ENCODE data around the gene ATP9A.
"Not testable (repeated sequence)": the region's sequence is repeated elsewhere in the genome, so short reads cannot be mapped to it uniquely, and the experiment has no call there.

The ATP9A gene

GRCh38 chr20:51691703-51692102 is 76.5 kb downstream of the ATP9A start:
- no peak for DNase-seq (ENCODE audit: low read depth)

DNA sequence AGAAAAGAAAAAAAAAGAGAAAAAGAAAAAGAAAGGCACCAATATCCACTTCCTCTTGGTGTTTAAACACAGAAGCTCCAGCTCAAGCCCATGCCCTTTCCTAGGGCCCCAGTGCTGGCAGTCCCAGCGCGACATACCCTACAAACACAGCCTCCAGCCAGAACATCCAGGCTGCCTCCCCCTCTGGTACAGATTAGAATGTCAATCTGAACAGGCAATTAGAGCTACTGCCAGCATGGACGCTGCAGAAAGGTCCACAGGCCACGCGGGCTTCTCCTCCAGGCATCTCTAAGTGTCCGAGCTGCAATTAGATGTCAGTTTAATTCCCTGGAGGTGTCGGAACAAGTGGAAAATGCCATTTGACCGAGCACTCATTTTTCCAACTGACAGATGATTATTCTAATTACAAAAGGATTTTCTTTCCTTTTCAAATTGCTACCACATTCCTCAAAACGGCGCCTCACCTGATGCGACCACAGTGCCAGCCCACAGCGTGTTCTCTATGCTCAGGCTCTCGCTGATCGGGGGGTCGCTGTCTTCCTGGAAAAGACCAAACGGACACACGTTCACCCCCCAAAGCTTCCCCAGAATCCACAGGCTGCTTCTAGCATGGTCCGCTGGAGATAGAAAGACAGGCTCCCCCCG is 79.5 kb downstream of the ATP9A start:
- DNase-seq (ENCODE audit: low read depth): no peak

DNA sequence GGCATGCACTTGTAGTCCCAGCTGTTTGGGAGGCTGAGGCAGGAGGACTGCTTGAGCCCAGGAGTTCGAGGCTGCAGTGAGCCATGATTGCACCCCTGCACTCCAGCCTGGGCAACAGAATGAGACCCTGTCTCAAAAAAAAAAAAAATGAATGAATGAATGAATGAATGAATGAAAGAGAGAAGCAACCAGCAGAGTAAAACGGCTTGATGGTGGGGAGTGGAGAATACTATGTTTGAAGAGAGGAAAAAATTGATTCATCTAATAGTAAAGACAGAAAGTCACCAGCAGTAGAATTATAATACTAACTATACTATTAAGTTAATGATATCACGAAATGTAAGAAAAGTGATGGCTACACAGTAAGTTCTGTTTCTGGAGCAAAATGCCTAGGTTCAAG is 80.6 kb downstream of the ATP9A start:
- DNase-seq (ENCODE audit: low read depth): no peak

- no peak for DNase-seq (ENCODE audit: low read depth)
These were observed 81.1 kb downstream of the ATP9A start for GRCh38 chr20:51687108-51687507.

DNA sequence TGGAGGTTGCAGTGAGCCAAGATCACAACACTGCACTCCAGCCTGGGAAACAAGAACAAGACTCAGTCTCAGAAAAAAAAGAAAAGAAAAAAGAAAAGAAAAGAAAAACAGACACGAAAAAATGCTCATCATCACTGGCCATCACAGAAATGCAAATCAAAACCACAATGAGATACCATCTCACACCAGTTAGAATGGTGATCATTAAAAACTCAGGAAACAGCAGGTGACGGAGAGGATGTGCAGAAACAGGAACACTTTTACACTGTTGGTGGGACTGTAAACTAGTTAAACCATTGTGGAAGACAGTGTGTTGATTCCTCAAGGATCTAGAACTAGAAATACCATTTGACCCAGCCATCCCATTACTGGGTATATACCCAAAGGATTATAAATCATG is 82.7 kb downstream of the ATP9A start:
- DNase-seq (ENCODE audit: low read depth): not testable (repeated sequence)

GRCh38 chr20:51680067-51680749 is 88.0 kb downstream of the ATP9A start:
- no peak for DNase-seq (ENCODE audit: low read depth)

DNA sequence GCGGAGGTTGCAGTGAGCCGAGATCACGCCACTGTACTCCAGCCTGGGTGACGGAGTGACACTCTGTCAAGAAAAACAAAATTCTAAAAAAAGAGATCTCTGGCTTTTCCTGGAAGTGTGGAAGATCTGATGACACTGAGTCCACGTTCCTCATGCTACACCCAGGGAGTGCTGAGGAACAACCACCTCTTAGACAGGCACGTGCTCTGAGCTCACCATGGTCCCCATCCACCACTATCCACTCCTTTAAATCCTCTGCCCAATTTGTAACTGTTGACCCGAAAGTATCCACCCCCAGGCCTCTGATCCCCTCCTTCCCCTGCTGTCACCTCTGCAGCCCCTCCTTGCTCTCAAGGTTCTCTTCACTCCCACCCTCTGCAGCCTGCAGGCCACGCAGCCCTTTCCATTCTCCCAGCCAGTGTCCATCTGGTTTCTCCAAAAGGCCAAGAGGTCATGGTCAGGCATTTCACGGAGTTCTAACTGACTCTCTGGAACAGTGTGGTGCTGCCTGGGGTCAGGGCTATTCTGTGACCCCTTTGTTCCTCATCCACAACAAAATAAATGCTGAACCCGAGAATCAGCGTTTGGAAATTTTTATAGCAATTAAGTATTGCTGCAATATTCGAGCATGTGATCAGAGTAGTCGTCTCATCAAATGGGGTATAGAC is 88.8 kb downstream of the ATP9A start:
- no peak for DNase-seq (ENCODE audit: low read depth)

DNA sequence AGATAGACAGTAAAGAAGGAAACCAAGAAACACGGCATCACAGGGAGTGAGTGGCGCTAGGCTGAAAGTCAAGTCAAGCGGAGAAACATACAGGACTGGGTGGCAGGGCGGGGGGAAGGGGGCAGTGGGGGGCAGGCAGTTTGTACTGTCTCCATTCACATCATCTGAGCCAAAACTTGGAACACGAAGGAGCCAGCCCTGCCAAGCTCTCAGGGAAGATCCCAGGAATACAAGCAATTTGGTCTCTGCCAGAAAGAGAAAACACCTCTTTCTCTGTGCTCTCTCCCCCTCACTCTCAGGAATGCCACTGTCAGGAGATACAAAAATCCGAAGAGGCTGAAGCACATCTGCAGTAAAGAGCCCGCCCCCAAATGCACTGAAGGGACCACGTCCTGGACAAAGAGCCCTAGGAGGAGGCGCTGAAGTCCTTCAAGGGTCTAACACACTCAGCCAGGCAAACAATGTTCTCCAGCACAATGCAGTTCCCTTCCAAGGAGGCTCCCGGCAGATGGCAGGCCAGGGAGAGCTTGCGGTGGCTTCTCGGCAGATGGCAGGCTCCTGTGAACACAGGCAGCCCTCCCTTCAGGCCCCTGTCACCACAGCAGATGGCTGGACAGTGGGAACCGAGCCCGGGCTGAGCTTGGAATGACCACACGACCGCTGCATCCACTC is 90.0 kb downstream of the ATP9A start:
- no peak for DNase-seq (ENCODE audit: low read depth)

- DNase-seq (ENCODE audit: low read depth): no peak
These were observed 99.2 kb downstream of the ATP9A start for GRCh38 chr20:51668947-51669346.

DNA sequence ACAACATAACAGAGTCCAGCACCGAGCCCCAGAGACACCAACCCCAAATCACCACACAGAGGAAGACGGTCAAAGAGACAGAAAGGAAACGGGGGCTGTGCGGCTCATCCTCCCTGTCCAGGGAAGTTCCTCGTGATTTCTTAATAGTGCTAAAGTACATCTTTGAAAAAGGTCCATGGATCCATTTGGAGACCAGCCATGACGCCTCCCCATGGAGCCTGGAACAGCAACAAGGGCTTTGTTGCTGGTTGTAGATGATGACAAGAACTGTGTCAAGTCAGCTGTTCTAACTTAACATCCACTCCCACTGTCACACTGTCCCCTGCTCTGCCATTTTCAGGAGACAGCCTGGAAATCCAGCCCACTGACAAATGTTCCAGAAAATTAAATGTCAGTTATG is 99.7 kb downstream of the ATP9A start:
- no peak for DNase-seq (ENCODE audit: low read depth)

DNA sequence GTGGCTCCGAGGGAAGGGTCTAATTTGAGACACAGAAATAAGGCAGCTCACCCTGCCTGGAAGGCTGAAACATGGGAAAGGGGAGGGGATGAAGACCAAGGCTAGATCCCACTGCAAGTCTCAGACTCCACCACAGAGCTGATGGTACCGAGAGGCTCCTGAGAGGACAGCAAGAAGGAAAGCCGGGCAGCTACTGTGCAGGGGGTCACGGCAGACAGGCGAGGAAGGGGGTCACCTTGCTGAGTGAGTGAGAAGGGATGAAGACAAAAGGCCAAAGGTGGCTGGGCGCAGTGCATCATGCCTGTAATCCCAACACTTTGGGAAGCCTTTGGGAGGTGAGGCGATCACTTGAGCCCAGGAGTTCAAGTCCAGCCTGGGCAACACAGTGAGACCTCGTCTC is 100.7 kb downstream of the ATP9A start:
- no peak for DNase-seq (ENCODE audit: low read depth)

DNA sequence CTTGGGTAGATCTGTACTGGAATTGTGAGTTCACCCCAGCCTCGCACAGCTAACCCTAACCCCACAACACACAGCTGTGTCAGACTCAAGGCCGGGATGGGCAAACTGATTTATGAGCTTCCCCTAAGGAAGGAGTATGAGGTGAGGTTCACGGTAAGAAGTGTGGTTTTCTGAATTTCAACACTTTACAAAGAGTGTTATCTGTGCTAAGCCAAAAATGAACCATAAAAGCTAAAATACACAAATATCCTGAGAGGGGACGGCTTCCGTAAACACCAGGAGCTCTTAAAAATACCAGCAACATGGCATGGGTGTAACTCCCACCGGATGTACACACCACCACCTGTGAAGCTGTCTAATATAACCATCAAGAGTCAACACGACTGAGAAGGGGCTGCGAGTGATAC is 101.2 kb downstream of the ATP9A start:
- DNase-seq (ENCODE audit: low read depth): no peak

GRCh38 chr20:51666126-51666525 is 102.1 kb downstream of the ATP9A start:
- no peak for DNase-seq (ENCODE audit: low read depth)

DNA sequence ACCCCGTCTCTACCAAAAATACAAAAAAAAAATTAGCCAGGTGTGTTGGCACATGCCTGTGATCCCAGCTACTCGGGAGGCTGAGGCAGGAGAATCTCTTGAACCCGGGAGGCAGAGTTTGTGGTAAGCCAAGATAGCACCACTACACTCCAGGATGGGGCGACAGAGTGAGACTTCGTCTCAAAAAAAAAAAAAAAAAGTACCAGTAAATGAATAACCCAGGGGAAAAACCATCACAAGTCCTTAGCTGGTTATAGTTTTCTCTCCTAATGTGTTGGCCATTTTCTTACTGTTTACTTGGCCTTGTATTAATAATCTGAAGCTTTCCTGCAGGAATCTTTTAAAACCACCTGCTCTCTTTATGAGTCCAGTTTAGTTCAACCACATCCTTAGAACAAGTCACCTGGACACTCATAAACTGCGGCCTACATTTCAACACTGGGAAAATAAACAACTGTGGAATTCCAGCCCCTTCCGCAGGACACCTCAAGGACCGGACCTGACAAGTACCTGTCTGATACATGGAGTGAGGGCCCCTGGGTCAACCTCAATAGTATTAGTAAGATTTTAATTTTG is 102.6 kb downstream of the ATP9A start:
- DNase-seq (ENCODE audit: low read depth): no peak

GRCh38 chr20:51661609-51662178 is 106.5 kb downstream of the ATP9A start:
- DNase-seq (ENCODE audit: low read depth): peak; percentile 35

GRCh38 chr20:51660672-51661608 is 107.2 kb downstream of the ATP9A start:
- no peak for DNase-seq (ENCODE audit: low read depth)

GRCh38 chr20:51659491-51660050 is 108.6 kb downstream of the ATP9A start:
- DNase-seq (ENCODE audit: low read depth): no peak

DNA sequence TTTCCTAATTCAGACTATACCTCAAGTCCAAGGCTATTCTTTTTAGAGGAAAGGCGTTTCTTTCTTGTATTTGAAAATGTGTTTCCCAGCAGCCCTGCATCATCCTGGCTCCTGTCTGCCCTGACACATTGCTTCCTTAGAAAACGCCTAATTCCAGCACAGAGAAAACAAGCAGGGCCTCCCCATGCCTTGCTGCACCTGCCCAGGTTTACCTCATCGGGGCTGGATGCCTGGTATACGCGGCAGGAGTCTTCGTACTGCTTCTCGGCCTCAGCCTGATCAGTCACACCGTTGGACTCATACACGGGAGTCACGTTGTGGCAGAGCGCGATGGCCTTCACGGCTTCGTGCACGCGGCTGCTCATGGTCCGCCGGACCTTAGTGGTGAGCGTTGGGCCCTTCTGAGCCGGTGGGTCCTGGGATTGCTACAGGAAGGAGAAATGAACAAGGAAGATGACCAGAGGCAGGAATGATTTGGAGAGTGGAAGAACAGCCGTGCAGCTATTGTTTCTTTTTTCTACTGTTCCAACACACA is 111.4 kb downstream of the ATP9A start:
- no peak for DNase-seq (ENCODE audit: low read depth)

DNA sequence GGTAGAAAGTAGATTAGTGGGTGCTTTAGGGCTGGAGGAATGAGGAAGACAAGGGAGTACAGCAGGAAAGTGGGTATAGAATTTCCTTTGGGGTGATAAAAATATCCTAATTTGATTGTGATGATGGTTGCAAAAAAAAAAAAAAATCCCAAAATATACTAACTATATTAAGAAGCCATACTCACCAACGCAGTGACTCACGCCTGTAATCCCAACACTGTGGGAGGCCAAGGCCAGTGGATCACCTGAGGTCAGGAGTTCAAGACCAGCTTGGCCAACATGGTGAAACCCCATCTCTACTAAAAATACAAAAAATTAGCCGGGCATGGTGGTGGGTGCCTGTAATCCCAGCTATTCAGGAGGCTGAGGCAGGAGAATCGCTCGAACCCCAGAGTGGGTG is 112.1 kb downstream of the ATP9A start:
- DNase-seq (ENCODE audit: low read depth): not testable (repeated sequence)

DNA sequence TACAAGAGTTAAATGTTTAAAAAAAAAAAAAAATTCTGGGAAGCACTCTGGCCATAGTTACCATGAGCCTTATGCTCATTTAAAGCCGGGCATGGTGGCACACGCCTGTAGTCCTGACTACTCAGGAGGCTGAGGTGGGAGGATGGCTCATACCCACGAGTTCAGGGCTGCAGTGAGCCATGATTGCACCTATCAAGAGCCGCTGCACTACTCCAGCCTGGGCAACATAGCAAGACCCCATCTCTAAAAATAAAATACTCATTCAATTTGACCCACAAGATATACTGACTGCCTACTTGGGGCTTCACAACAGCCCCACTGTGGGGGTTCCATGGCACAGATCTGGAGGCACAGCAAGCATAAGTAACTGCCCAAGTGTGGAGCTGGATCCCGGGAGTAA is 113.7 kb downstream of the ATP9A start:
- no peak for DNase-seq (ENCODE audit: low read depth)

All from activated T-cell treated with anti-CD3 and anti-CD28 coated beads for 48 hours (primary cell).